Renal cortical epithelial cell (primary cell): Measurements from ENCODE around the gene ALPK1. TPM values are rescaled to one million over a fixed set of nuclear protein-coding genes. Genes with fewer than 3 reads are reported as not detected.
A peak's percentile ranks its signal among the peaks of the same experiment; 100 is the strongest.
"Not testable (repeated sequence)": the region's sequence is repeated elsewhere in the genome, so short reads cannot be mapped to it uniquely, and the experiment has no call there.

Experiments used
- DNase-seq: peaks from one replicate; pipeline ENCODE4 v3.0.0-alpha.2; 2011; ENCODE audit warnings: low read depth
- total RNA-seq: library from RNA; depleted of rRNA; stranded (reverse); fragments of >200 nt; gene quantifications from 2 replicates; pipeline ENCODE4 v1.2.3, GENCODE V29; 2014

ALPK1 gene
- total RNA-seq = 11.6 and 21.1 TPM in 2 replicates

- DNase-seq = peak; percentile 99
Measured at GRCh38 chr4:112296949-112297880, at the start of gene ALPK1. ALPK1 (plus strand) TSS chr4:112297369.

- DNase-seq = peak; percentile 34
Measured at GRCh38 chr4:112251019-112251643, 46.0 kb upstream of the ALPK1 start.

- DNase-seq = no peak
Measured at GRCh38 chr4:112252234-112252633, 44.9 kb upstream of the ALPK1 start.

- no peak for DNase-seq
Measured at GRCh38 chr4:112253382-112254000, 43.7 kb upstream of the ALPK1 start.

GRCh38 chr4:112257098-112257497 is 40.1 kb upstream of the ALPK1 start:
- no peak for DNase-seq

- peak; percentile 39 for DNase-seq
Measured at GRCh38 chr4:112266823-112267222, 30.3 kb upstream of the ALPK1 start.

GRCh38 chr4:112270051-112270450 is 27.1 kb upstream of the ALPK1 start:
- DNase-seq = no peak

- peak; percentile 32 for DNase-seq
Measured at GRCh38 chr4:112270640-112271421, 26.3 kb upstream of the ALPK1 start.

GRCh38 chr4:112272292-112272691 is 24.9 kb upstream of the ALPK1 start:
- no peak for DNase-seq

GRCh38 chr4:112274959-112275358 is 22.2 kb upstream of the ALPK1 start:
- DNase-seq = no peak

GRCh38 chr4:112276113-112276512 is 21.1 kb upstream of the ALPK1 start:
- no peak for DNase-seq

- DNase-seq = no peak
Measured at GRCh38 chr4:112277220-112277619, 19.9 kb upstream of the ALPK1 start.

GRCh38 chr4:112277705-112278448 is 19.3 kb upstream of the ALPK1 start:
- no peak for DNase-seq

GRCh38 chr4:112279025-112279881 is 17.9 kb upstream of the ALPK1 start:
- no peak for DNase-seq

GRCh38 chr4:112279882-112280315 is 17.3 kb upstream of the ALPK1 start:
- no peak for DNase-seq

- no peak for DNase-seq
Measured at GRCh38 chr4:112280386-112281056, 16.6 kb upstream of the ALPK1 start.

GRCh38 chr4:112281895-112282398 is 15.2 kb upstream of the ALPK1 start:
- not testable (repeated sequence) for DNase-seq

GRCh38 chr4:112282860-112283667 is 14.1 kb upstream of the ALPK1 start:
- DNase-seq = no peak
